ENCODE data around the gene OXCT1.
"Not testable (repeated sequence)": the region's sequence is repeated elsewhere in the genome, so short reads cannot be mapped to it uniquely, and the experiment has no call there.

The OXCT1 gene

GRCh38 chr5:41832430-41832829 is 37.8 kb downstream of the OXCT1 start:
- in situ Hi-C loops (cut with MboI; ENCODE audit: low sequenced_read_pairs), result no loop called here

DNA sequence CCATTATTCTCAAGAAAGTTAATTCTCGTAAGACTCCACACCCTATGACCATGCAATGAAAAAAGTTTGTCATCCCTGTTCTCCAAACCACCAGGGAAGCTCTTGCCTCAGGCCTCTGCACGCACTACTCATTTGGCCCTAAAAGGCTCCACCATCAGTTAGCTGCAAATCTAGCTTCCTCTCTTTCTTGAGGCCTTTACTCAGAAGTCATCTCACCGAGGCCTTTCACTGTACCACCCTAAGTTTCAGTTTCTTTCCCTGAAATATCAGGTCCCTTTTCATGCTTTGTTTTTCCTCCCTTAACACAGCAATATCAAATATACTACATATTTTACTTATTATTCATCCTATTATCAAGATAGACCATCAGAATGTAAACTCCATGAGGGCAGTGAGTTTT is 39.1 kb downstream of the OXCT1 start:
- in situ Hi-C loops (cut with MboI; ENCODE audit: low sequenced_read_pairs), result no loop called here

DNA sequence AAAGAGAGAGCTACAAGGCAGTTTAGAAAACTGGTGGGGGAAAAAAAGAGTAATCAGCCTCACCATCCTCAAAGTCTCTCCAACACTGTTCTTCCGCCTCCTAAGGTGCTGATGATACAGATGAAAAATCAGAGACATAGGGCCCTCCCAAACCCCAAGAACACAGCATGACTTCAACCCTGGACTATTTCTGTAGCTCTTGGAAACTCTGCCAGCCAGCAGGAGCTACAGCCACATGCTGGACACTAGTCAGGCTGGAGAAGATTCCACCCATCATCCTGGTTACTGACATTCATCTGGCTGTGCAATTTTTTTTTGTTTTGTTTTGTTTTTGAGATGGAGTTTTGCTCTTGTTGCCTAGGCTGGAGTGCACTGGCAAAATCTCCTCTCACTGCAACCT is 42.4 kb downstream of the OXCT1 start:
- in situ Hi-C loops (cut with MboI; ENCODE audit: low sequenced_read_pairs), result no loop called here

DNA sequence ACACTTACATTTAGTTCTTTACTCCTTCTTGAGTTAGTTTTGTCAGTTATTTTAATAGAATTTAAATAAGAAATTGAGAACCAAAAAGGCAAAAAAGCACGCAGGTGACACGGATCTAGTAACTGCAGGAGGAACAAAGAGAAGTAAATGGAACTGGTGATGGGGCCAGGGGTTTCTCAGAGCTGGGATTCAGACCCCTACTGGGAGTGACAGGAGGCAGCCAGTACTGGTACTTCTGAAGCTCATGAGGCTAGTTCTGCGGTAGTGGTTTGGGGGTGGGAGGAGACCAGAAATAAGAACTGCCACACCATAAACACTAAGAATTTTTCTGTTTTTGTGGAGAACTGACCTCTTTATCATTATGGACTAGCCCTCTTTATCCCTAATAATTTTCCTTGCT is 48.2 kb downstream of the OXCT1 start:
- in situ Hi-C loops (cut with MboI; ENCODE audit: low sequenced_read_pairs), result no loop called here

DNA sequence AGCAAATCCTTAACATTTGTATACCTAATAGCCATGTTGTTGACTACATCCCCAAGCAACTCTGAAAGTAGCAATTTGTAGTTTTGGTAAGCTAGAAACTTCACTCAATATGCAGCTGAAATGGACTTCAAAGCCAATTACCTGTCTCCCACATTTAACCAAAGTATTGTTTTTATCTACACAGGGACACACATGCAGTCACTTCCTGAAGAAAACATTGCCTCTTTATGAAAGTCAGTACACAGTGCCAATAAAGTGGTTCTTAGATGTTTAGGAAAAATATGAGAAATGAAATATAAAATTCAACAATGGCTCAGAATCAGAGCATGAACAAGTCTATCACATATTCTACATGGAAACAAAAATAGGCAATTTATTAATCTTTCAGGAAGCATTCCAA is 49.2 kb downstream of the OXCT1 start:
- in situ Hi-C loops (cut with MboI; ENCODE audit: low sequenced_read_pairs), result no loop called here

- in situ Hi-C loops (cut with MboI; ENCODE audit: low sequenced_read_pairs), result no loop called here
These were observed 50.1 kb downstream of the OXCT1 start for GRCh38 chr5:41820150-41820549.

DNA sequence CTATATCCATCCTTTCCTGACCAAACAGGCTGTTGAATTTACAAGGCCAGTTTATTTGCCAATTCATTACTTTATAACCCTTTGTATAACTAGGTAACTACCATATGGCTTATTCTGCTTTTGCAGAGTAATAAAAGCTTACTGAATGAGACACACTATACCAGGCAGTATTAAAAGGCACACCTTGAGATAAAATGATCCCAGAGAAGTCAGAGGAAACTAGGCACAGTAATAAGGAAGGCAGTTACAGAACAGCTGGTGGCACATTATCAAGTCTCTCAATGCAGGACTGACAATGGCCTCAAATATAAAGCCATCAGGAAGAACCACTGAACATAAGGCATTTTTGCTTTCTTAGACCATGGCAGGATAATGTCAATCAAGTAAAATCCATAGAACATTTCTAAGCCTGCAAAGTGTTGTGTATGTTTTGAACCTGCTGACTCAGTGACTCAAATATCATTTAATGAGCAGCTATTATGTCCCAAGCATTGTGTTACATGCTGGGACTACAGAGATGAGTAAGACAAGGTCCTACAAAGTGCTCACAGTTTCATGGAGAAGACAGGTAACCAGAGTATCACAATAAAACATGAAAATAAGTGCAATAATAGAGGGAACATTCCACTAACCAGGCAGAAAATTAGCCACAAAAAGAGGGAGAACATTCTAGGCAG is 52.5 kb downstream of the OXCT1 start:
- in situ Hi-C loops (cut with MboI; ENCODE audit: low sequenced_read_pairs), result no loop called here

- in situ Hi-C loops (cut with MboI; ENCODE audit: low sequenced_read_pairs), result no loop called here
These were observed 54.5 kb downstream of the OXCT1 start for GRCh38 chr5:41815663-41816229.

DNA sequence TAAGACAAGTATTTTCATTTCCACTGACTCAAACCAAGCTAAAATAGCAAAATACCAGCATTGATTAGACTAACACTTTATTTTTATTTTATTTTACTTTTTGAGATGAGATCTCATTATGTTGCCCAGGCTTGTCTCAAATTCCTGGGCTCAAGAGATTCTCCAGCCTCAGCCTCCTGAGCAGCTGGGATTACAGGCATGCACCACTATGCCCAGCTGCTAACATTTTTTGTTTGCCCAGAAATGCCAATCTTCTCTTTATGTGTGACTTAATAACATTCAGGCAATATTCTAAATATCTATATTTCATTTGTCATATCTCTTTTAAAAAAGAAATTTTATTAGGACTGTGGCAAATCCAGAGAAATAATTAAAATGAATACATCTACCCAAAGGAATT is 55.0 kb downstream of the OXCT1 start:
- in situ Hi-C loops (cut with MboI; ENCODE audit: low sequenced_read_pairs), result no loop called here

DNA sequence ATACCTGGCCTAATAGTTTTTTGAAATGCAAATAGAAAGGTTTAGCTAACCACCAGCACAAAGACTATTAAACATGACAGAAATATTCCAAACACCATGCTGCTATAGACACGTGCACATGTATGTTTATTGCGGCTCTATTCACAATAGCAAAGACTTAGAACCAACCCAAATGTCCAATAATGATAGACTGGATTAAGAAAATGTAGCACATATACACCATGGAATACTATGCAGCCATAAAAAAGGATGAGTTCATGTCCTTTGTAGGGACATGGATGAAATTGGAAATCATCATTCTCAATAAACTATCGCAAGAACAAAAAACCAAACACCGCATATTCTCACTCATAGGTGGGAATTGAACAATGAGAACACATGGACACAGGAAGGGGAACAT is 55.9 kb downstream of the OXCT1 start:
- in situ Hi-C loops (cut with MboI; ENCODE audit: low sequenced_read_pairs), result not testable (repeated sequence)

DNA sequence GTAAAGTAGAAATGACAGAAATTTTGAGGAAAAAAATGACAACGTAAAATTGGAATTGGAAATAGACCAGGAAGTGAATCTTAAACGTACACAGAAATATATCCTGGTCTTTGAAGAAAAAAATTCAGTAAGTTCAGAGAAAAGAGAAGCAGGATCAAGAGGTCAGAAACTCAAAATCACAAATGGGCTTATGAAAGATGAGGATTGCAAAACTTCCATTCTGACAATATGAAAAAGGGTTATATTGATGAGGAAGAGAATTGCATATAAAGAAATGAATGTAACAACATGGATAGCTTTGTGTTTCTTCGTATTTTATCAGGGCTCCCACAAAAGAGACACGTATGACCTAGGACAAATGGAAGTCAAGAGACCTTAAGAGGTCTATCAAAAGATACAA is 58.1 kb downstream of the OXCT1 start:
- in situ Hi-C loops (cut with MboI; ENCODE audit: low sequenced_read_pairs), result no loop called here

- in situ Hi-C loops (cut with MboI; ENCODE audit: low sequenced_read_pairs), result no loop called here
These were observed 61.1 kb downstream of the OXCT1 start for GRCh38 chr5:41809128-41809527.

DNA sequence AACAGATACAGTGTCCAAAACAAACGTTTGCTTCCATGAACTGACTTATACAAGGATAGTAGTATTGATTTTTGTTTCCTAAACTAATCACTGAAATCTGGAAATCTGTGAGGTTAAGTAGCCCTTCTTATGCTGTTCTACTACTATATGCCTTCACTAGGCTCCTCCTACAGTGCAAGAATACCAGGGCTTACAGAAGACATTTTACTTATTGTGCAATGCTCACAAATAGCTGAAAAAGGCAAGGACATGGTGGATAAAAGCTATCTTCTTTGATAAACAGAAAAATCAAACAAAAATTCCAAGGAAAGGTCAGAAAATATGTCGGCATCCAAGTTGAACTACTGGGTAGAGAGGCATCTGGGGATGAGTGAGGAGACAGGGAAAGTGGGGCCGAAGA is 61.9 kb downstream of the OXCT1 start:
- in situ Hi-C loops (cut with MboI; ENCODE audit: low sequenced_read_pairs), result no loop called here

DNA sequence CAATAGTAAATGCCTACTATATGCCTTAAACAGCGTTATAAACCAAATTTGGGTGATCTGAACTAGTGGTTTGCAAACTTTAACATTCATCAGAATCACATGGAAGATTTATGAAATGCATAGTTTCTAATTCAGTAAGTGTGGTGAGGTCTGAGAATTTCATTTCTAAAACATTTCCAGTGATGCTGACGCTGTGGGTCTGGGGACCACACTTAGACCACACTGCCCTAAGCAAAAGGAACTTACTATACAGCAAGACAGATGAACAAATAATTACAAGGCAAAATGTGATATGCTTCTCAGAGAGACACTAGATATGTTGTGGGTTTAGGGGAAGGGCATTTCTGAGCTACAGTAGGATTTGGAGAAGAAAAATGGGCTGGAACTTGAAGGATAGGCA is 72.6 kb downstream of the OXCT1 start:
- in situ Hi-C loops (cut with MboI; ENCODE audit: low sequenced_read_pairs), result no loop called here

GRCh38 chr5:41796061-41796460 is 74.2 kb downstream of the OXCT1 start:
- in situ Hi-C loops (cut with MboI; ENCODE audit: low sequenced_read_pairs), result no loop called here

DNA sequence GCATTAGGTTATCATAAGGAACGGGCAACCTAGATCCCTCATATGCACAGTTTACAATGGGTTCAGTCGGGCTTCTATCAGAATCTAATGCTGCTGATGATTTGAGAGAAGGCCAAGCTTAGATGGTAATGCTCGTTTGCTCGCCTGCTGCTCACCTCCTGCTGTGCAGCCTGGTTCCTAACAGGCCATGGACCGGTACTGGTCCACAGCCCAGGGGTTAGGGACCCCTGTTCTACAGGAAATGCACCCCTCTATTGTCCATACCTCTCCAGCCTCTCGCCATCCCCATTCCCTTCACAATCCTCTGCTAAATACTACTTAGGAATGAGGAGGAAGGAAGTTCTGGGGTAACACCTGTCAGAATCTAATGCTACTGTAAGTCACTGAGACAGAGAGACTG is 75.1 kb downstream of the OXCT1 start:
- in situ Hi-C loops (cut with MboI; ENCODE audit: low sequenced_read_pairs), result no loop called here

GRCh38 chr5:41794471-41794870 is 75.8 kb downstream of the OXCT1 start:
- in situ Hi-C loops (cut with MboI; ENCODE audit: low sequenced_read_pairs), result no loop called here

DNA sequence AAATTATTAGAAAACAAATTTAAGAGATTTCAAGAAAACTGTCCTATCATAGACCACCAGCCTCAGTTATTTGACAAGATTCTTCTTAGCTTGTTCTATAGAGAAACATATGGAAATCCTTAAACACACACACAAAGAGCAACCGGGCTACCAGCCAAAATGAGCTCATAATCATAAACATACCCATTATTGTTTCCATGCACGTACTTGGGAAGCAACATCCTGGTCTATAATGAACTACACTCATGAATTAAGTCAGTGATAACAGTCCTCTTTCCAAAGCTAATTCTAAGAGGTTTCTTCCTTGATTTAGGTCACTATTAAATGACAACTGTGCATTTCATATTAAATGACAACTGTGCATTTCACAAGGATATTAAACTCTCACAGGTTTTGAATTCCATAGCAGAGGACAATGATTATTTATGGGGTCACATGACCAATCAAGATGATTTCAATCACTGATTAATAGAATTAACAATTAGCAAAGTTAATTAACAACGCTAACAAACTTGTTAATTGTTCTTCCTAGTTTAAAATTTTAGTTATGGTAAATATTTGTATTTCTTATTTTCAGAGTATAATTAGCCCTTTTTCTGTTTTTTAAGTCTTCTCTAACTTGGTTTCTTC is 77.0 kb downstream of the OXCT1 start:
- in situ Hi-C loops (cut with MboI; ENCODE audit: low sequenced_read_pairs), result no loop called here

GRCh38 chr5:41790038-41790776 is 80.0 kb downstream of the OXCT1 start:
- in situ Hi-C loops (cut with MboI; ENCODE audit: low sequenced_read_pairs), result no loop called here

GRCh38 chr5:41789434-41789833 is 80.8 kb downstream of the OXCT1 start:
- in situ Hi-C loops (cut with MboI; ENCODE audit: low sequenced_read_pairs), result no loop called here

DNA sequence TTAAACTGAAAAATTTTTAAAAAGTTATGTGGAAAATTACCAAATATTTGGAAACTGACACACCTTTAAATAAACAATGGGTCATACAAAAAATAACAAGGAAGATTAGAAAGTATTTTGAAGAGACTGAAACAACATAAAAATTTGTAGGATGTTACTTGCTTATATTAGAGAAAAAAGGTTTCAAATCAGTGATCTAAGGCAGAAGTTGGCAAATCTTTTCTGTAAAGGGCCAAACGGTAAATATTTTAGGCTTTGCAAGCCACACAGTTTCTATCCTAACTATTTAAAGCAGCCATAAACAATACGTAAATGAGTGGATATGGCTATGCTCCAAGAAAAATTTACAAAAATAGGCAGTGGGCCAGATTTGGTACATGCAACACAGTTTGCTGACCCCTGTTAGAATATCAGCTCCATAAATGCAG is 81.3 kb downstream of the OXCT1 start:
- in situ Hi-C loops (cut with MboI; ENCODE audit: low sequenced_read_pairs), result no loop called here

- in situ Hi-C loops (cut with MboI; ENCODE audit: low sequenced_read_pairs), result no loop called here
These were observed 83.0 kb downstream of the OXCT1 start for GRCh38 chr5:41787265-41787664.
